ENCODE data around the gene BCAS3.

GRCh38 chr17:61230461-61230860, 552.8 kb downstream of the BCAS3 start:
- TF ChIP-seq CTCF (IDR thresholded peaks at IDR 0.05) = no peak
- TF ChIP-seq POLR2A (IDR thresholded peaks at IDR 0.05) = no peak

Measured in lower leg skin (tissue), 3 donors.